Tibial nerve (tissue), 4 donors: Measurements from ENCODE around the gene UFM1. TPM values are rescaled to one million over a fixed set of nuclear protein-coding genes. Genes with fewer than 3 reads are reported as not detected.

ENCODE experiments used
- DNase-seq, 2 donors: peaks; one replicate each; pipeline ENCODE4 v3.0.0-alpha.2; 2019; ENCODE audit warnings: low spot score in 2 of 2
- H3K27ac ChIP-seq, 4 donors: fragments of 200-600 bp; sonication (generic) in 3 of 4; one replicate each; pipeline ENCODE4 v1.5.1; 2017 to 2019; ENCODE audit warnings: mild to moderate bottlenecking in 1 of 4
- H3K27me3 ChIP-seq, 2 donors: fragments of 200-600 bp; sonication (generic) in 1 of 2; one replicate each; pipeline versions ENCODE4 v1.5.1 to v1.6.0; 2017 to 2019
- H3K36me3 ChIP-seq, 3 donors: fragments of 200-600 bp; sonication (generic); one replicate each; pipeline ENCODE4 v1.5.1; 2018 to 2019
- H3K4me1 ChIP-seq, 4 donors: fragments of 200-600 bp; sonication (generic) in 3 of 4; one replicate each; pipeline ENCODE4 v1.5.1; 2017 to 2019
- H3K4me3 ChIP-seq, 4 donors: fragments of 200-600 bp; sonication (generic) in 3 of 4; one replicate each; pipeline ENCODE4 v1.5.1; 2017 to 2019; ENCODE audit warnings: mild to moderate bottlenecking in 1 of 4, moderate library complexity in 1 of 4
- H3K9me3 ChIP-seq, 4 donors: fragments of 200-600 bp; sonication (generic) in 3 of 4; one replicate each; pipeline ENCODE4 v1.5.1; 2017 to 2019
- CTCF ChIP-seq, 5 experiments: fragments of 200-600 bp in 3 of 5; fragments of 450-650 bp in 2 of 5; sonication (generic) in 3 of 5; IDR thresholded peaks; one replicate each; pipeline ENCODE4 v1.5.1; 2016 to 2019; ENCODE audit warnings: antibody characterized with exemption in 5 of 5, mild to moderate bottlenecking in 3 of 5, moderate library complexity in 2 of 5
- EP300 ChIP-seq, 2 donors: sonication (generic); formaldehyde crosslinking; IDR thresholded peaks; one replicate each; pipeline ENCODE4 v1.6.1; 2017; ENCODE audit warnings: antibody characterized with exemption in 2 of 2, mild to moderate bottlenecking in 1 of 2
- POLR2A ChIP-seq, 2 donors: fragments of 450-650 bp; IDR thresholded peaks; one replicate each; pipeline ENCODE4 v1.6.1; 2017; ENCODE audit warnings: antibody characterized with exemption in 2 of 2, mild to moderate bottlenecking in 2 of 2, moderate library complexity in 2 of 2
- WGBS, 2 donors: methylation state at CpG; one replicate each; pipeline ENCODE4 v1.1.5; 2018; 5-methylcytosine and 5-hydroxymethylcytosine counted together
- total RNA-seq, 4 donors: library from RNA; depleted of rRNA; stranded (reverse); fragments of >200 nt; gene quantifications; one replicate each; pipeline ENCODE4 v1.1.0, GENCODE V29; 2016

UFM1 gene
- total RNA-seq, 4 donors from 2014 or later: 37.5 to 47.7 (median 45.9) TPM

GRCh38 chr13:38372820-38373383 is 23.3 kb downstream of the UFM1 start:
- 50% methylated on average over 6 of the region's 6 CpGs for WGBS, 2 donors
- H3K4me1 ChIP-seq: no peaks in the 10 kb centered on the region
- H3K9me3 ChIP-seq: no peaks in the 10 kb centered on the region
- DNase-seq: no peak
- H3K4me3 ChIP-seq: no peak overlapping the region
- H3K27ac ChIP-seq: no peak overlapping the region
- TF ChIP-seq POLR2A (IDR thresholded peaks at IDR 0.05): no peak
- no peaks in the 10 kb centered on the region for H3K36me3 ChIP-seq
- no peaks in the 10 kb centered on the region for H3K27me3 ChIP-seq

GRCh38 chr13:38376546-38376945 is 26.9 kb downstream of the UFM1 start:
- H3K27me3 ChIP-seq: no peaks in the 10 kb centered on the region

GRCh38 chr13:38381890-38382289 is 32.2 kb downstream of the UFM1 start:
- no peak for DNase-seq
- no peak for TF ChIP-seq EP300 (IDR thresholded peaks at IDR 0.05)
- no peak for TF ChIP-seq POLR2A (IDR thresholded peaks at IDR 0.05)
- no peak for TF ChIP-seq CTCF (IDR thresholded peaks at IDR 0.05)
- Histone ChIP-seq H3K4me1 (peaks cover 0 to 6% (median 0%) of the 10 kb centered on the region in 4 donors), H3K27ac (no peak overlapping the region), H3K27me3 (no peaks in the 10 kb centered on the region), H3K9me3 (no peaks in the 10 kb centered on the region), H3K36me3 (no peaks in the 10 kb centered on the region), H3K4me3 (no peak overlapping the region)
- 53 to 59% methylated on average over 4 of the region's 4 CpGs for WGBS, 2 donors

More at GRCh38 chr13:38376546-38376945, 26.9 kb downstream of the UFM1 start:
- H3K36me3 ChIP-seq: no peaks in the 10 kb centered on the region
- no peak for DNase-seq
- H3K27ac ChIP-seq: no peak overlapping the region
- H3K4me1 ChIP-seq: peaks cover 0 to 5% (median 0%) of the 10 kb centered on the region in 4 donors
- no peaks in the 10 kb centered on the region for H3K9me3 ChIP-seq
- WGBS, 2 donors: 0 to 5% methylated on average over 1 of the region's 1 CpG
- TF ChIP-seq POLR2A (IDR thresholded peaks at IDR 0.05) (no peak), CTCF (IDR thresholded peaks at IDR 0.05) (no peak), EP300 (IDR thresholded peaks at IDR 0.05) (no peak)
- no peak overlapping the region for H3K4me3 ChIP-seq

GRCh38 chr13:38382946-38383345 is 33.3 kb downstream of the UFM1 start:
- no peak overlapping the region for H3K4me3 ChIP-seq
- TF ChIP-seq CTCF (IDR thresholded peaks at IDR 0.05): no peak
- no peak for TF ChIP-seq POLR2A (IDR thresholded peaks at IDR 0.05)
- TF ChIP-seq EP300 (IDR thresholded peaks at IDR 0.05): no peak
- no peaks in the 10 kb centered on the region for H3K9me3 ChIP-seq
- WGBS, 2 donors: 87 to 89% methylated on average over 2 of the region's 2 CpGs
- H3K27ac ChIP-seq: no peak overlapping the region
- H3K36me3 ChIP-seq: no peaks in the 10 kb centered on the region
- H3K27me3 ChIP-seq: no peaks in the 10 kb centered on the region
- H3K4me1 ChIP-seq: peaks cover 0 to 6% (median 0%) of the 10 kb centered on the region in 4 donors
- no peak for DNase-seq

- Histone ChIP-seq H3K4me1 (peaks cover 0 to 6% (median 0%) of the 10 kb centered on the region in 4 donors), H3K27ac (no peak overlapping the region), H3K27me3 (no peaks in the 10 kb centered on the region), H3K9me3 (no peaks in the 10 kb centered on the region), H3K36me3 (no peaks in the 10 kb centered on the region), H3K4me3 (no peak overlapping the region)
- 52 to 54% methylated on average over 3 of the region's 3 CpGs for WGBS, 2 donors
- no peak for DNase-seq
- TF ChIP-seq CTCF (IDR thresholded peaks at IDR 0.05) (no peak), POLR2A (IDR thresholded peaks at IDR 0.05) (no peak), EP300 (IDR thresholded peaks at IDR 0.05) (no peak)
Observed at GRCh38 chr13:38384171-38384570, 34.5 kb downstream of the UFM1 start.
